Stomach (tissue), 4 donors: Measurements from ENCODE around the gene PSMB11.

Experiments
- EP300 ChIP-seq: sonication (generic); formaldehyde crosslinking; IDR thresholded peaks from one replicate; pipeline ENCODE4 v1.6.1; 2017; ENCODE audit warnings: antibody characterized with exemption
- POLR2A ChIP-seq, 4 donors: fragments of 450-650 bp; IDR thresholded peaks; one replicate each; pipeline ENCODE4 v1.6.1; 2016; ENCODE audit warnings: antibody characterized with exemption in 4 of 4, control low read depth in 2 of 4, mild to moderate bottlenecking in 1 of 4, moderate library complexity in 1 of 4
- POLR2AphosphoS5 ChIP-seq, 3 donors: sonication (generic); formaldehyde crosslinking; IDR thresholded peaks; one replicate each; pipeline ENCODE4 v1.6.1; 2016; ENCODE audit warnings: antibody characterized with exemption in 3 of 3
- TF ChIP-seq, protein P1 (sequence below), 7 experiments: fragments of 450-650 bp in 4 of 7; fragments of 200-600 bp in 3 of 7; sonication (generic) in 3 of 7; IDR thresholded peaks; one replicate each; pipeline ENCODE4 v1.5.1; 2016 to 2019; ENCODE audit warnings: antibody characterized with exemption in 7 of 7, control low read depth in 2 of 7, mild to moderate bottlenecking in 1 of 7

DNA sequence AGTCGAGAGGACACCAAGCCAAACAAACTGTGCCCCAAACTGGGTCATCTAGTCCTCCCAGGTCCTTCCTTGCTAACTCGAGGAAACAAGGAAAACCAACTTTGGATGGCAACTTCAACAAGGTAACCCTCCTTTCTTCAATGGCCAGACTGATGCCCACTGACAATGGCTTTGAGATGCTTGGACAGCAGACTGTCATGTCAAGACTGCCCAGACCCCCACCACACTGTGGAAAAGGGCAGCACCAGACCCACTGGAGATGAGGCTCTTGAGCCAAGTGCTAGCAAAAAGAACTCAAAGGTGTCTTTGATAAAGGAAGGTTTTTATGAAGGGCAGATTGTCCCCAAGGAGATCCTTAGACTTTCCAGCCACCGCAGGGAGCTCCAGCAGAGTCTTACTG is 24.4 kb downstream of the PSMB11 start:
- TF ChIP-seq POLR2AphosphoS5 (IDR thresholded peaks at IDR 0.05): no peak
- TF ChIP-seq, protein P1, sequence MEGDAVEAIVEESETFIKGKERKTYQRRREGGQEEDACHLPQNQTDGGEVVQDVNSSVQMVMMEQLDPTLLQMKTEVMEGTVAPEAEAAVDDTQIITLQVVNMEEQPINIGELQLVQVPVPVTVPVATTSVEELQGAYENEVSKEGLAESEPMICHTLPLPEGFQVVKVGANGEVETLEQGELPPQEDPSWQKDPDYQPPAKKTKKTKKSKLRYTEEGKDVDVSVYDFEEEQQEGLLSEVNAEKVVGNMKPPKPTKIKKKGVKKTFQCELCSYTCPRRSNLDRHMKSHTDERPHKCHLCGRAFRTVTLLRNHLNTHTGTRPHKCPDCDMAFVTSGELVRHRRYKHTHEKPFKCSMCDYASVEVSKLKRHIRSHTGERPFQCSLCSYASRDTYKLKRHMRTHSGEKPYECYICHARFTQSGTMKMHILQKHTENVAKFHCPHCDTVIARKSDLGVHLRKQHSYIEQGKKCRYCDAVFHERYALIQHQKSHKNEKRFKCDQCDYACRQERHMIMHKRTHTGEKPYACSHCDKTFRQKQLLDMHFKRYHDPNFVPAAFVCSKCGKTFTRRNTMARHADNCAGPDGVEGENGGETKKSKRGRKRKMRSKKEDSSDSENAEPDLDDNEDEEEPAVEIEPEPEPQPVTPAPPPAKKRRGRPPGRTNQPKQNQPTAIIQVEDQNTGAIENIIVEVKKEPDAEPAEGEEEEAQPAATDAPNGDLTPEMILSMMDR (IDR thresholded peaks at IDR 0.05): no peak
- TF ChIP-seq EP300: no peak
- no peak for TF ChIP-seq POLR2A (IDR thresholded peaks at IDR 0.05)
